Panc1 (cell line): Measurements from ENCODE around the gene WASL.

ENCODE experiments used
- POLR2AphosphoS5 ChIP-seq: IDR thresholded peaks from 2 replicates; pipeline ENCODE4 v1.6.1; 2012; ENCODE audit warnings: mild to moderate bottlenecking, low read depth, low read length, moderate library complexity
- SIN3A ChIP-seq: IDR thresholded peaks from 2 replicates; pipeline ENCODE4 v1.6.1; 2012; ENCODE audit warnings: low read depth, mild to moderate bottlenecking, low read length, moderate library complexity, borderline replicate concordance; ENCODE audit not compliant: insufficient read depth
- TCF7L2 ChIP-seq: IDR thresholded peaks from 2 replicates; pipeline ENCODE4 v1.6.1; 2011; ENCODE audit warnings: mild to moderate bottlenecking, low read depth, low read length, inconsistent platforms
- TF ChIP-seq, protein P1 (sequence below), 2 experiments: IDR thresholded peaks; 2 replicates each; pipeline ENCODE4 v1.6.1; 2011 to 2012; ENCODE audit warnings: low read depth in 2 of 2, control low read depth in 1 of 2, low read length in 1 of 2, mild to moderate bottlenecking in 1 of 2, moderate library complexity in 1 of 2; ENCODE audit not compliant: insufficient read depth in 1 of 2
- TF ChIP-seq, protein P2 (sequence below): fragments of 450-650 bp; IDR thresholded peaks from 2 replicates; pipeline ENCODE4 v1.5.1; 2017; ENCODE audit warnings: mild to moderate bottlenecking

DNA sequence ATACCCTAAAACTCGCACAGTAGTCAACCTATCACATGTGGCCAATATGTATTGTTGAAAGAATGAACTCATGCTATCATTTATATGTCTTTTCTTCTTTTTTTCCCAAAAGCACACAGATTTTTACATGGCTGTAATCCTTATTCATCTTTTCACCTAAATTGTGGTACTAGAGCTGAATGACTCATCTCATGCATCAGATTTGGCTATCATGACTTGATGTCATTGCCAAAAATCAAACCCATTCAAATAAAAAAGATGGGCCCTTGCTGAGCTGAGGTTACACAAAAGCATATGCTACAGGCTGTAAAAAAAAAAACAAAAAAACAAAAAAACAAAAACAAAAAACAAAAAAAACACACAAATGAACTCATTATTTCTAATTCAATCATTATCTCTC is 96.4 kb downstream of the WASL start:
- TF ChIP-seq, protein P1, sequence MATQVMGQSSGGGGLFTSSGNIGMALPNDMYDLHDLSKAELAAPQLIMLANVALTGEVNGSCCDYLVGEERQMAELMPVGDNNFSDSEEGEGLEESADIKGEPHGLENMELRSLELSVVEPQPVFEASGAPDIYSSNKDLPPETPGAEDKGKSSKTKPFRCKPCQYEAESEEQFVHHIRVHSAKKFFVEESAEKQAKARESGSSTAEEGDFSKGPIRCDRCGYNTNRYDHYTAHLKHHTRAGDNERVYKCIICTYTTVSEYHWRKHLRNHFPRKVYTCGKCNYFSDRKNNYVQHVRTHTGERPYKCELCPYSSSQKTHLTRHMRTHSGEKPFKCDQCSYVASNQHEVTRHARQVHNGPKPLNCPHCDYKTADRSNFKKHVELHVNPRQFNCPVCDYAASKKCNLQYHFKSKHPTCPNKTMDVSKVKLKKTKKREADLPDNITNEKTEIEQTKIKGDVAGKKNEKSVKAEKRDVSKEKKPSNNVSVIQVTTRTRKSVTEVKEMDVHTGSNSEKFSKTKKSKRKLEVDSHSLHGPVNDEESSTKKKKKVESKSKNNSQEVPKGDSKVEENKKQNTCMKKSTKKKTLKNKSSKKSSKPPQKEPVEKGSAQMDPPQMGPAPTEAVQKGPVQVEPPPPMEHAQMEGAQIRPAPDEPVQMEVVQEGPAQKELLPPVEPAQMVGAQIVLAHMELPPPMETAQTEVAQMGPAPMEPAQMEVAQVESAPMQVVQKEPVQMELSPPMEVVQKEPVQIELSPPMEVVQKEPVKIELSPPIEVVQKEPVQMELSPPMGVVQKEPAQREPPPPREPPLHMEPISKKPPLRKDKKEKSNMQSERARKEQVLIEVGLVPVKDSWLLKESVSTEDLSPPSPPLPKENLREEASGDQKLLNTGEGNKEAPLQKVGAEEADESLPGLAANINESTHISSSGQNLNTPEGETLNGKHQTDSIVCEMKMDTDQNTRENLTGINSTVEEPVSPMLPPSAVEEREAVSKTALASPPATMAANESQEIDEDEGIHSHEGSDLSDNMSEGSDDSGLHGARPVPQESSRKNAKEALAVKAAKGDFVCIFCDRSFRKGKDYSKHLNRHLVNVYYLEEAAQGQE (IDR thresholded peaks at IDR 0.05; ENCODE audit: insufficient read depth in 1 of 2, low read depth in 2 of 2, low read length in 1 of 2) = no peak
- TF ChIP-seq, protein P2, sequence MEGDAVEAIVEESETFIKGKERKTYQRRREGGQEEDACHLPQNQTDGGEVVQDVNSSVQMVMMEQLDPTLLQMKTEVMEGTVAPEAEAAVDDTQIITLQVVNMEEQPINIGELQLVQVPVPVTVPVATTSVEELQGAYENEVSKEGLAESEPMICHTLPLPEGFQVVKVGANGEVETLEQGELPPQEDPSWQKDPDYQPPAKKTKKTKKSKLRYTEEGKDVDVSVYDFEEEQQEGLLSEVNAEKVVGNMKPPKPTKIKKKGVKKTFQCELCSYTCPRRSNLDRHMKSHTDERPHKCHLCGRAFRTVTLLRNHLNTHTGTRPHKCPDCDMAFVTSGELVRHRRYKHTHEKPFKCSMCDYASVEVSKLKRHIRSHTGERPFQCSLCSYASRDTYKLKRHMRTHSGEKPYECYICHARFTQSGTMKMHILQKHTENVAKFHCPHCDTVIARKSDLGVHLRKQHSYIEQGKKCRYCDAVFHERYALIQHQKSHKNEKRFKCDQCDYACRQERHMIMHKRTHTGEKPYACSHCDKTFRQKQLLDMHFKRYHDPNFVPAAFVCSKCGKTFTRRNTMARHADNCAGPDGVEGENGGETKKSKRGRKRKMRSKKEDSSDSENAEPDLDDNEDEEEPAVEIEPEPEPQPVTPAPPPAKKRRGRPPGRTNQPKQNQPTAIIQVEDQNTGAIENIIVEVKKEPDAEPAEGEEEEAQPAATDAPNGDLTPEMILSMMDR = no peak
- TF ChIP-seq POLR2AphosphoS5 (no peak), SIN3A (no peak), TCF7L2 (no peak)
